Measurements from ENCODE around the gene AARS2. TPM values are rescaled to one million over a fixed set of nuclear protein-coding genes. Genes with fewer than 3 reads are reported as not detected.
A peak's percentile ranks its signal among the peaks of the same experiment; 100 is the strongest.

AARS2 gene
- total and polyA plus RNA-seq, 9 of the 15 experiments (the other 6 are each of a cell fraction or from before 2014, with no cell fraction given) = 0.97 to 34.0 (median 18.3) TPM

DNA sequence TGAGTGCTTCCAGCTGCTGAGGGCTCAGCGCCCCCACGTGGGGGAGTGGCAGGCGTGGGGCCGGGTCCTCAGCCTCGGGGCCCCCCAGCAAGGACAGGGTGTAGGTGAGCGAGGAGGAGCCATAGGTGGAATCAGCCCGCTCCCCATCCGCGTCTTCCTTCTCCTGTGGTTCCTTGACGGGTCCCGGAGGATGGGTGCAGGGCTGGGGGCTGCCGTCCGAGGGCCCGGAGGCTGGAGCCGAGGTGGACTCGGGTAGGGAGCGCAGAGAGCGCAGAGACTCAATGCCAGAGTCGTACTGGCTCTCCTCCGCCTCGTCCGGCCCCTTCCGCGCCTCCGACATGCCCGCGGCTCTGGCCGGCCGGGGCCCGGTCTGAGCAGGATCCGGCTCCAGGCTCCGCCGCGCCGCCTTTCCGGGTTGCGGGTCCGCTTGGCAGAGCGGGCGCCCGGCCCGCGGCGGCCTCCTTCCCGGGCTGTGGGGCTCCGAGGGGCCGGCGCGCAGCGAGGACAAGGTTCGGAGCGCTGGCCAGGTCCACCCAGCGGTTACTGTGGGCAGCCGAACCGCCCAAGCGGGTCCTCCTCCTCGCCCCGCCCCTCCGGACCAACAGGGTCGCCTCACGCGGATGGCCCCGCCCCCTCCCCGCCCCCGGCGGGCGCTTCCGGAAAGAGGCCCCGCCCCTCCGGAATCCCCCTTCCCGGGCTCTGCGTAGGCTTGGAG is 48.0 kb downstream of the AARS2 start, which contains the start of gene NFKBIE:
Gene NFKBIE (minus strand): TSS at position 545 of the 715 bp plus-strand sequence. CDS start 205 bp downstream, at position 340.
- peak within 1 kb of the TSS; percentile 83 for H3K4me3 ChIP-seq
- H3K27me3 ChIP-seq (ENCODE audit: control insufficient read depth in 2 of 2, insufficient read depth in 2 of 2, low read length in 2 of 2) = peaks cover 16 to 17% of the 10 kb centered on the region in 2 experiments
- ChIA-PET POLR2A (interaction anchor here (0.6 to 8.2 kb wide), 6 partner anchors 10 to 133 kb away, joined by 3 to 69 read pairs (median 4); partner anchors contain the start of genes CDC5L and HSP90AB1), CTCF (ENCODE audit: low intra/inter-chr PET ratio) (interaction anchor here (0.6 to 1.0 kb wide), 2 partner anchors 73 to 168 kb away, joined by 3 to 5 read pairs; no protein-coding TSS in a partner anchor)
- peak within 1 kb of the TSS; percentile 86 for H2AFZ ChIP-seq (ENCODE audit: low read depth, low read length)
- peak within 1 kb of the TSS; percentile 74 for H3K27ac ChIP-seq (ENCODE audit: extremely low read depth, low read depth, low read length)
- H3K9me3 ChIP-seq (replicated peaks; ENCODE audit: control insufficient read depth, insufficient read depth, low read depth, low read length) = no peaks in the 10 kb centered on the region
- FAIRE-seq (peak; percentile 58), ATAC-seq (peak; percentile 84), DNase-seq (ENCODE audit: extremely low read depth in 1 of 4, low spot score in 3 of 4) (peak; percentile 95 to 99 (median 99))
- H3K9ac ChIP-seq (ENCODE audit: insufficient read depth in 1 of 2, low read depth in 2 of 2, low read length in 2 of 2) = peak within 1 kb of the TSS; percentile 74 to 94
- WGBS (ENCODE audit: insufficient coverage, low coverage, missing lambda C conversion rate) = 0% methylated on average over 50 of the region's 72 CpGs
- H3K36me3 ChIP-seq (ENCODE audit: control insufficient read depth, insufficient read depth, low read length) = peaks cover 26% of the 10 kb centered on the region; the same call in 1 of the 3 replicates
- intact Hi-C loops (cut with micrococcal nuclease) = loop anchor here (5.0 kb wide), 1 partner anchor 168 kb away; no protein-coding TSS in a partner anchor
- H3K79me2 ChIP-seq (ENCODE audit: control insufficient read depth, insufficient read depth, low read length) = peaks cover 17% of the 10 kb centered on the region
- in situ Hi-C loops (cut with MboI) = loop anchor here (5.0 kb wide), 1 partner anchor 77 kb away; the partner anchor contains the start of gene SPATS1
- peaks cover 19 to 31% of the 10 kb centered on the region in 2 experiments; a peak in 4 of 5 replicates for H3K4me1 ChIP-seq (replicated peaks in 1 of 2; ENCODE audit: control insufficient read depth in 2 of 2, insufficient read depth in 2 of 2, low read length in 2 of 2)
- H4K20me1 ChIP-seq (replicated peaks; ENCODE audit: control insufficient read depth, insufficient read depth, low read length) = peaks cover 3% of the 10 kb centered on the region; the same call in 1 of the 2 replicates
- no TSS peak for BruUV-seq (replicated peaks)
- H3K4me2 ChIP-seq (ENCODE audit: insufficient read depth, low read length) = peak within 1 kb of the TSS; percentile 90
- no peaks in the 10 kb centered on the region for H3K9me1 ChIP-seq (ENCODE audit: control insufficient read depth, insufficient read depth, low read length)
- TF ChIP-seq, protein P1, sequence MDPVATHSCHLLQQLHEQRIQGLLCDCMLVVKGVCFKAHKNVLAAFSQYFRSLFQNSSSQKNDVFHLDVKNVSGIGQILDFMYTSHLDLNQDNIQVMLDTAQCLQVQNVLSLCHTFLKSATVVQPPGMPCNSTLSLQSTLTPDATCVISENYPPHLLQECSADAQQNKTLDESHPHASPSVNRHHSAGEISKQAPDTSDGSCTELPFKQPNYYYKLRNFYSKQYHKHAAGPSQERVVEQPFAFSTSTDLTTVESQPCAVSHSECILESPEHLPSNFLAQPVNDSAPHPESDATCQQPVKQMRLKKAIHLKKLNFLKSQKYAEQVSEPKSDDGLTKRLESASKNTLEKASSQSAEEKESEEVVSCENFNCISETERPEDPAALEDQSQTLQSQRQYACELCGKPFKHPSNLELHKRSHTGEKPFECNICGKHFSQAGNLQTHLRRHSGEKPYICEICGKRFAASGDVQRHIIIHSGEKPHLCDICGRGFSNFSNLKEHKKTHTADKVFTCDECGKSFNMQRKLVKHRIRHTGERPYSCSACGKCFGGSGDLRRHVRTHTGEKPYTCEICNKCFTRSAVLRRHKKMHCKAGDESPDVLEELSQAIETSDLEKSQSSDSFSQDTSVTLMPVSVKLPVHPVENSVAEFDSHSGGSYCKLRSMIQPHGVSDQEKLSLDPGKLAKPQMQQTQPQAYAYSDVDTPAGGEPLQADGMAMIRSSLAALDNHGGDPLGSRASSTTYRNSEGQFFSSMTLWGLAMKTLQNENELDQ (CRISPR knock-in tag; IDR thresholded peaks at IDR 0.05; ENCODE audit: borderline replicate concordance) = 0 out of 2 replicates have a peak, but pooled peaks have one; percentile 40
- TF ChIP-seq, protein P2, sequence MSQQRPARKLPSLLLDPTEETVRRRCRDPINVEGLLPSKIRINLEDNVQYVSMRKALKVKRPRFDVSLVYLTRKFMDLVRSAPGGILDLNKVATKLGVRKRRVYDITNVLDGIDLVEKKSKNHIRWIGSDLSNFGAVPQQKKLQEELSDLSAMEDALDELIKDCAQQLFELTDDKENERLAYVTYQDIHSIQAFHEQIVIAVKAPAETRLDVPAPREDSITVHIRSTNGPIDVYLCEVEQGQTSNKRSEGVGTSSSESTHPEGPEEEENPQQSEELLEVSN (IDR thresholded peaks at IDR 0.05; ENCODE audit: borderline replicate concordance in 1 of 2, extremely low read depth in 1 of 2, insufficient read depth in 1 of 2, insufficient read length in 1 of 2, low read depth in 1 of 2, low read length in 1 of 2, poor library complexity in 1 of 2, severe bottlenecking in 1 of 2) = peak; percentile 11 to 42
- TF ChIP-seq, protein P3, sequence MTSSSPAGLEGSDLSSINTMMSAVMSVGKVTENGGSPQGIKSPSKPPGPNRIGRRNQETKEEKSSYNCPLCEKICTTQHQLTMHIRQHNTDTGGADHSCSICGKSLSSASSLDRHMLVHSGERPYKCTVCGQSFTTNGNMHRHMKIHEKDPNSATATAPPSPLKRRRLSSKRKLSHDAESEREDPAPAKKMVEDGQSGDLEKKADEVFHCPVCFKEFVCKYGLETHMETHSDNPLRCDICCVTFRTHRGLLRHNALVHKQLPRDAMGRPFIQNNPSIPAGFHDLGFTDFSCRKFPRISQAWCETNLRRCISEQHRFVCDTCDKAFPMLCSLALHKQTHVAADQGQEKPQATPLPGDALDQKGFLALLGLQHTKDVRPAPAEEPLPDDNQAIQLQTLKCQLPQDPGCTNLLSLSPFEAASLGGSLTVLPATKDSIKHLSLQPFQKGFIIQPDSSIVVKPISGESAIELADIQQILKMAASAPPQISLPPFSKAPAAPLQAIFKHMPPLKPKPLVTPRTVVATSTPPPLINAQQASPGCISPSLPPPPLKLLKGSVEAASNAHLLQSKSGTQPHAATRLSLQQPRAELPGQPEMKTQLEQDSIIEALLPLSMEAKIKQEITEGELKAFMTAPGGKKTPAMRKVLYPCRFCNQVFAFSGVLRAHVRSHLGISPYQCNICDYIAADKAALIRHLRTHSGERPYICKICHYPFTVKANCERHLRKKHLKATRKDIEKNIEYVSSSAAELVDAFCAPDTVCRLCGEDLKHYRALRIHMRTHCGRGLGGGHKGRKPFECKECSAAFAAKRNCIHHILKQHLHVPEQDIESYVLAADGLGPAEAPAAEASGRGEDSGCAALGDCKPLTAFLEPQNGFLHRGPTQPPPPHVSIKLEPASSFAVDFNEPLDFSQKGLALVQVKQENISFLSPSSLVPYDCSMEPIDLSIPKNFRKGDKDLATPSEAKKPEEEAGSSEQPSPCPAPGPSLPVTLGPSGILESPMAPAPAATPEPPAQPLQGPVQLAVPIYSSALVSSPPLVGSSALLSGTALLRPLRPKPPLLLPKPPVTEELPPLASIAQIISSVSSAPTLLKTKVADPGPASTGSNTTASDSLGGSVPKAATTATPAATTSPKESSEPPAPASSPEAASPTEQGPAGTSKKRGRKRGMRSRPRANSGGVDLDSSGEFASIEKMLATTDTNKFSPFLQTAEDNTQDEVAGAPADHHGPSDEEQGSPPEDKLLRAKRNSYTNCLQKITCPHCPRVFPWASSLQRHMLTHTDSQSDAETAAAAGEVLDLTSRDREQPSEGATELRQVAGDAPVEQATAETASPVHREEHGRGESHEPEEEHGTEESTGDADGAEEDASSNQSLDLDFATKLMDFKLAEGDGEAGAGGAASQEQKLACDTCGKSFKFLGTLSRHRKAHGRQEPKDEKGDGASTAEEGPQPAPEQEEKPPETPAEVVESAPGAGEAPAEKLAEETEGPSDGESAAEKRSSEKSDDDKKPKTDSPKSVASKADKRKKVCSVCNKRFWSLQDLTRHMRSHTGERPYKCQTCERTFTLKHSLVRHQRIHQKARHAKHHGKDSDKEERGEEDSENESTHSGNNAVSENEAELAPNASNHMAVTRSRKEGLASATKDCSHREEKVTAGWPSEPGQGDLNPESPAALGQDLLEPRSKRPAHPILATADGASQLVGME (CRISPR knock-in tag; IDR thresholded peaks at IDR 0.05) = peak; percentile 21; the same call in 1 of the 2 replicates
- TF ChIP-seq L3MBTL2 (IDR thresholded peaks at IDR 0.05) (peak; percentile 54; the same call in 1 of the 2 replicates), LEF1 (IDR thresholded peaks at IDR 0.05) (no peak)
